ENCODE results near the gene WDR83.
"Not testable (repeated sequence)": the region's sequence is repeated elsewhere in the genome, so short reads cannot be mapped to it uniquely, and the experiment has no call there.

The WDR83 gene

GRCh38 chr19:12666265-12667048 is at the start of gene WDR83, which contains the start of gene MAN2B1:
WDR83 (plus strand) TSS chr19:12666807; CDS start chr19:12669791, 2,984 bp downstream.
MAN2B1 (minus strand) TSS chr19:12666742; CDS start chr19:12666701, 41 bp downstream.
- peak; percentile 81 for DNase-seq

- no peak for DNase-seq
These were observed 49.0 kb upstream of the WDR83 start for GRCh38 chr19:12617646-12618045.

GRCh38 chr19:12621253-12622024 is 45.2 kb upstream of the WDR83 start:
- not testable (repeated sequence) for DNase-seq

- no peak for DNase-seq
These were observed 43.1 kb upstream of the WDR83 start for GRCh38 chr19:12623361-12624031.

- DNase-seq = no peak
These were observed 39.6 kb upstream of the WDR83 start for GRCh38 chr19:12626958-12627357.

- no peak for DNase-seq
These were observed 38.3 kb upstream of the WDR83 start for GRCh38 chr19:12628040-12629022.

GRCh38 chr19:12629215-12629614 is 37.4 kb upstream of the WDR83 start:
- no peak for DNase-seq

- no peak for DNase-seq
These were observed 30.0 kb upstream of the WDR83 start for GRCh38 chr19:12636631-12637030.

- no peak for DNase-seq
These were observed 27.9 kb upstream of the WDR83 start for GRCh38 chr19:12638611-12639182.

- DNase-seq = peak; percentile 88
These were observed 26.6 kb upstream of the WDR83 start for GRCh38 chr19:12639901-12640613.

GRCh38 chr19:12641456-12641855 is 25.2 kb upstream of the WDR83 start:
- DNase-seq = no peak

GRCh38 chr19:12642506-12642905 is 24.1 kb upstream of the WDR83 start:
- no peak for DNase-seq

GRCh38 chr19:12643716-12644115 is 22.9 kb upstream of the WDR83 start:
- DNase-seq = not testable (repeated sequence)

GRCh38 chr19:12646551-12646950 is 20.1 kb upstream of the WDR83 start:
- DNase-seq = no peak

- DNase-seq = no peak
These were observed 19.6 kb upstream of the WDR83 start for GRCh38 chr19:12647047-12647446.

GRCh38 chr19:12647490-12648071 is 19.0 kb upstream of the WDR83 start:
- DNase-seq = peak; percentile 39

GRCh38 chr19:12648088-12648487 is 18.5 kb upstream of the WDR83 start:
- no peak for DNase-seq

GRCh38 chr19:12649941-12650340 is 16.7 kb upstream of the WDR83 start:
- no peak for DNase-seq

- no peak for DNase-seq
These were observed 14.4 kb upstream of the WDR83 start for GRCh38 chr19:12652219-12652618.

GRCh38 chr19:12655546-12655945 is 11.1 kb upstream of the WDR83 start:
- no peak for DNase-seq
